Activated CD4-positive, alpha-beta T cell treated with anti-CD3 and anti-CD28 coated beads, Interleukin-2, amount 50 U/mL, for 16 hours (primary cell): ENCODE data around the gene ASB7.
A peak's percentile ranks its signal among the peaks of the same experiment; 100 is the strongest.
"Not testable (repeated sequence)": the region's sequence is repeated elsewhere in the genome, so short reads cannot be mapped to it uniquely, and the experiment has no call there.

Experiments used
- DNase-seq: peaks from one replicate; pipeline ENCODE4 v3.0.0-alpha.2; 2020

ASB7 gene

GRCh38 chr15:100602064-100602822 is at the start of gene ASB7, which contains the start of gene LINS1:
TSS of gene ASB7 (plus strand) at chr15:100602589. CDS start at chr15:100612217, 9,628 bp downstream.
TSS of gene LINS1 (minus strand) at chr15:100602184. CDS start at chr15:100580842, 21,342 bp downstream.
- DNase-seq: peak; percentile 100

GRCh38 chr15:100553468-100553867 is 48.9 kb upstream of the ASB7 start:
- DNase-seq: no peak

- DNase-seq: no peak
Observed at GRCh38 chr15:100558771-100559254, 43.6 kb upstream of the ASB7 start.

- no peak for DNase-seq
Observed at GRCh38 chr15:100559330-100559729, 43.1 kb upstream of the ASB7 start.

GRCh38 chr15:100560323-100560722 is 42.1 kb upstream of the ASB7 start:
- no peak for DNase-seq

- no peak for DNase-seq
Observed at GRCh38 chr15:100565591-100565990, 36.8 kb upstream of the ASB7 start.

GRCh38 chr15:100566850-100567628 is 35.4 kb upstream of the ASB7 start:
- no peak for DNase-seq

GRCh38 chr15:100569391-100569790 is 33.0 kb upstream of the ASB7 start:
- DNase-seq: no peak

GRCh38 chr15:100570275-100570674 is 32.1 kb upstream of the ASB7 start:
- no peak for DNase-seq

GRCh38 chr15:100570735-100571313 is 31.6 kb upstream of the ASB7 start:
- no peak for DNase-seq

- DNase-seq: no peak
Observed at GRCh38 chr15:100571592-100572167, 30.7 kb upstream of the ASB7 start.

GRCh38 chr15:100572362-100572983 is 29.9 kb upstream of the ASB7 start:
- DNase-seq: no peak

- DNase-seq: no peak
Observed at GRCh38 chr15:100573526-100573925, 28.9 kb upstream of the ASB7 start.

GRCh38 chr15:100580414-100580813 is 22.0 kb upstream of the ASB7 start:
- no peak for DNase-seq

GRCh38 chr15:100588638-100589242 is 13.6 kb upstream of the ASB7 start:
- DNase-seq: no peak

GRCh38 chr15:100591163-100591562 is 11.2 kb upstream of the ASB7 start:
- DNase-seq: not testable (repeated sequence)

GRCh38 chr15:100591835-100592234 is 10.6 kb upstream of the ASB7 start:
- DNase-seq: no peak

GRCh38 chr15:100592898-100593297 is 9.5 kb upstream of the ASB7 start:
- no peak for DNase-seq

- no peak for DNase-seq
Observed at GRCh38 chr15:100593431-100593830, 9.0 kb upstream of the ASB7 start.

GRCh38 chr15:100595964-100596363 is 6.4 kb upstream of the ASB7 start:
- DNase-seq: no peak

GRCh38 chr15:100596792-100597191 is 5.6 kb upstream of the ASB7 start:
- DNase-seq: peak; percentile 97

- DNase-seq: no peak
Observed at GRCh38 chr15:100597862-100598261, 4.5 kb upstream of the ASB7 start.
